Measurements from ENCODE around the gene ZFAND3. TPM values are rescaled to one million over a fixed set of nuclear protein-coding genes. Genes with fewer than 3 reads are reported as not detected.
A peak's percentile ranks its signal among the peaks of the same experiment; 100 is the strongest.

The ZFAND3 gene
- total and polyA plus RNA-seq, 7 donors = 48.5 to 166 (median 141) TPM

DNA sequence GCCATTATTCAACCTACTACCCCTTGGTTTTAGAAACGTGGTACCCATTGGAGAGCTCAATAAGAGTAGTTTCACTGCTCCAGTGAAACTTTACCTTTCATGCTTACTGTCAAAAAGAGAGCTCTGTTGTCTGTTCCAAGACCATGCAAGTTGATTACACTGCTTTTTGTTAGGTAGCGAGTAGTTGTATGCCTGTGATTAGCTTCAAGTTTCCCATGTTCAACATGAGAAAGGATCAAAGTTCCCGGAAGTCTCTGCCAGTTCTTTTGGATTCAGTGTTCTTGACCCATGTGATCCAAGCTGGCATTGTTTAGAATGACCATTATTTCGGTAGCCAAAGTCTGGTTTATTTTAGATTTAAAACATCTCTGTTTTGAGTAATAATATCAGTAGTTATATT is 107.1 kb downstream of the ZFAND3 start:
- 39 to 73% (median 41%) methylated on average over 4 of the region's 4 CpGs for WGBS, 3 donors
- H3K27ac ChIP-seq = no peak overlapping the region
- intact Hi-C loops (cut with DNase I) = no loop called here
- no peaks in the 10 kb centered on the region for H3K9me3 ChIP-seq
- no peaks in the 10 kb centered on the region for H3K36me3 ChIP-seq (ENCODE audit: insufficient read depth in 1 of 2, low read depth in 1 of 2)
- ATAC-seq (no peak), DNase-seq (no peak)
- no peak for TF ChIP-seq CTCF (IDR thresholded peaks at IDR 0.05)
- no peaks in the 10 kb centered on the region for H3K27me3 ChIP-seq (ENCODE audit: insufficient read depth in 3 of 3, low read length in 2 of 3)
- peaks cover 55% of the 10 kb centered on the region for H3K4me1 ChIP-seq
- H3K4me3 ChIP-seq = no peak overlapping the region

DNA sequence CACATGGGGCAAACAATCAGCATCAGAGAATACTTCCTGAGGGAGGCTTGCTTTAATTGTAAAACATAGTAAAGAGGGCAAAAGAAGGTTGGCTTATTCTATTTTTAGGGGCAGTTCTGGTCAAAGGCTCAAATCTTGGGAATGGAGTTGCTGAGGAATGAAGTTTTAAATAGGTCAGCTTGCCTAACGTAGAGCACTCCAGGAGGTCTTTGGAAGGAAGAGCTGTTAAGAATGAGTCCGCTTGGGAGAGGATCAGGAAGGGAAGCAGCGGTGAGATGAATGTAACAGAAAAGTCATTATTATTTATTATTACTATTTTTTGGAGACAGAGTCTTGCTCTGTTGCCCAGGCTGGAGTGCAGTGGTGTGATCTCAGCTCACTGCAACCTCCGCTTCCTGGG is 108.7 kb downstream of the ZFAND3 start:
- intact Hi-C loops (cut with DNase I) = no loop called here
- Histone ChIP-seq H3K36me3 (ENCODE audit: insufficient read depth in 1 of 2, low read depth in 1 of 2) (no peaks in the 10 kb centered on the region), H3K27me3 (ENCODE audit: insufficient read depth in 3 of 3, low read length in 2 of 3) (no peaks in the 10 kb centered on the region), H3K9me3 (no peaks in the 10 kb centered on the region), H3K4me3 (no peak overlapping the region), H3K4me1 (peaks cover 44% of the 10 kb centered on the region), H3K27ac (no peak overlapping the region)
- DNase-seq = no peak
- no peak for TF ChIP-seq CTCF (IDR thresholded peaks at IDR 0.05)
- 70 to 74% (median 72%) methylated on average over 4 of the region's 4 CpGs for WGBS, 3 donors
- peak in 2 of 4 donors; percentile 45 to 51 for ATAC-seq

GRCh38 chr6:37930288-37930971 is 110.9 kb downstream of the ZFAND3 start:
- WGBS, 3 donors = 87 to 93% (median 89%) methylated on average over 4 of the region's 4 CpGs
- H3K9me3 ChIP-seq = no peaks in the 10 kb centered on the region
- H3K27ac ChIP-seq = no peak overlapping the region
- intact Hi-C loops (cut with DNase I) = no loop called here
- peaks cover 42% of the 10 kb centered on the region for H3K4me1 ChIP-seq
- ATAC-seq = no peak
- no peak for TF ChIP-seq CTCF (IDR thresholded peaks at IDR 0.05)
- H3K36me3 ChIP-seq (ENCODE audit: insufficient read depth in 1 of 2, low read depth in 1 of 2) = no peaks in the 10 kb centered on the region
- H3K27me3 ChIP-seq (ENCODE audit: insufficient read depth in 3 of 3, low read length in 2 of 3) = no peaks in the 10 kb centered on the region
- no peak for DNase-seq
- H3K4me3 ChIP-seq = no peak overlapping the region

DNA sequence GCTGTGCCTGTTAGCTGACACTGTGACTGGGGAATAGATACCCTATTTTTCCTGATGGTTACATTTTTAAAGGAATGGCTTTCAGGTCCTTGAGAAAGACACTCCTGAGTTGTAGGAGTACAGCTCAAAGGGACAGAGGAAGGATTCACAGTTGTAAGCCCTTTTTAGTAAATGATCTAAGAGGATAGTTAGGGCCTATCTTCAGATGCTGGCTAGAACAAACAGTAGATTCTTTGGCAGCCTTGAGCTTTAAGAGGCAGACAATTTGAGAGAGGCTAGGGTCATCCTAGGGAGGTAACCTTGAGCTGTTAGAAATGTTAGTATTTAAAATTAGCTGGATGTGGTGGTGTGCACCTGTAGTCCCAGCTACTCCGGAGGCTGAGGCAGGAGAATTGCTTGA is 111.5 kb downstream of the ZFAND3 start:
- no peak for DNase-seq
- Histone ChIP-seq H3K27ac (no peak overlapping the region), H3K36me3 (ENCODE audit: insufficient read depth in 1 of 2, low read depth in 1 of 2) (no peaks in the 10 kb centered on the region), H3K27me3 (ENCODE audit: insufficient read depth in 3 of 3, low read length in 2 of 3) (no peaks in the 10 kb centered on the region), H3K4me3 (no peak overlapping the region), H3K4me1 (peaks cover 39% of the 10 kb centered on the region), H3K9me3 (no peaks in the 10 kb centered on the region)
- ATAC-seq = peak; percentile 60 to 83 (median 70)
- 43 to 82% (median 57%) methylated on average over 1 of the region's 1 CpG for WGBS, 3 donors
- intact Hi-C loops (cut with DNase I) = no loop called here
- no peak for TF ChIP-seq CTCF (IDR thresholded peaks at IDR 0.05)

DNA sequence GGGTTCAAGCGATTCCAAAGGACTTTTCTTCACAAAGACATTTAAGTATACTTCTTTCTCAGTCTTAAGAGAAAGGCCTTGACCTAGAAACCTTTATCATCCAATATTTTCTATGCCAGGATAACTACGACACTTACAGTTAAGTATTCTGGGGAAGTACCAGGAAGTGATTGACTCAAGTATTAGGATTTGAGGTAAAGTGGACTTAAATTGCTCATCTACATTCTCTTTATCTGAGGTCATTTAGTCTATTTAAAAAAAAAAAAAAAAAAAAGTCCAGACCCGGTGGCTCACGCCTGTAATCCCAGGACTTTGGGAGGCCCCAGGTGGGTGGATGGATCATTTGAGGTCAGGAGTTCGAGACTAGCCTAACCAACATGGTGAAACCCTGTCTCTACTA is 114.7 kb downstream of the ZFAND3 start:
- Histone ChIP-seq H3K4me3 (no peak overlapping the region), H3K4me1 (peaks cover 27% of the 10 kb centered on the region), H3K27me3 (ENCODE audit: insufficient read depth in 3 of 3, low read length in 2 of 3) (no peaks in the 10 kb centered on the region), H3K9me3 (no peaks in the 10 kb centered on the region), H3K27ac (no peak overlapping the region), H3K36me3 (ENCODE audit: insufficient read depth in 1 of 2, low read depth in 1 of 2) (no peaks in the 10 kb centered on the region)
- WGBS, 3 donors = 92 to 97% (median 94%) methylated on average over 5 of the region's 5 CpGs
- intact Hi-C loops (cut with DNase I) = no loop called here
- no peak for TF ChIP-seq CTCF (IDR thresholded peaks at IDR 0.05)
- DNase-seq = no peak
- no peak for ATAC-seq
